ENCODE results near the gene FAM186B. TPM values are rescaled to one million over a fixed set of nuclear protein-coding genes. Genes with fewer than 3 reads are reported as not detected.

The FAM186B gene
- total and polyA plus RNA-seq, 2 experiments from 2014 or later: 0.21 to 0.38 TPM

DNA sequence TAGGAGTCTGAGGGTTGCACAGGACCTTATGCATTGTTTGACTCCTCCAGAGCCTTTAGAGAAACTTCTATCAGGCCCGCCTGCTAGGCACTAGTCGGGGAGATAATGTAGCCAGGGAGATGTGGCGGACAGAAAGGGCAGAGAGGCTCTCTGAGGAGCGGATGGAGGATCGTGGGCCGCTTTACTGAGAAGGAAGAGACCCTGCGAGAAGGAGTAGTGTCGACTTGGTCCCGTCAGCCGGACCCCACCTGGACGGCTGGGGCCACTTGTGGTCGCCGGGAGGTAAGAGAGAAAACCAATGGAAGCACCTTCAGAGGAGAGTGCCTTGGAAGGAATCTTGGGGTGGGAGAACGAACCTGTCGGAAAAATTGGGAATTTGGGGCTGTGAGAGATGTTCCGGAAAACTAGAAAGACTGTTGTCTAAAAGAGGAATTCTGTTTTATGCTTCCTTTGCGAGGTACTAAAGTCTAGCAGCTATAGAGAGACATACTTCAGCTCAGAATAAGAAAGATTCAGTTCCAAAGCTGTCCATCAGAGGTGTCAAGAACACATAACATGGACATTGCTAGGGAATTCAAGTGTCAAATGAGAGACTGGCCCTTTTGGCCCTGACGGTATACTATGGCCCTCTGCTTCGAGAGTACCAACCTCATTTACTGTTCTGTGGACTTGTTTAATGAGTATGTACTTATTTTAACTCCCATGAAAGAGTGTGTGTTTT lies 36.8 kb downstream of the FAM186B start:
- Histone ChIP-seq H4K20me1 (replicated peaks; ENCODE audit: insufficient read depth) (no peaks in the 10 kb centered on the region), H3K27ac (ENCODE audit: low read depth) (peak overlapping the region; percentile 83), H3K4me1 (ENCODE audit: insufficient read depth) (peaks cover 6% of the 10 kb centered on the region), H3K27me3 (ENCODE audit: insufficient read depth) (no peaks in the 10 kb centered on the region), H3K4me3 (peak overlapping the region; percentile 94), H2AFZ (peak overlapping the region; percentile 99), H3F3A (replicated peaks; ENCODE audit: low read depth) (peaks cover 4% of the 10 kb centered on the region; the same call in 1 of the 2 replicates), H3K36me3 (ENCODE audit: insufficient read depth) (peaks cover 3% of the 10 kb centered on the region), H3K79me2 (replicated peaks; ENCODE audit: insufficient read depth) (peaks cover 40% of the 10 kb centered on the region), H3K4me2 (peak overlapping the region; percentile 99), H3K9me2 (ENCODE audit: insufficient read depth) (no peaks in the 10 kb centered on the region)
- Mint-ChIP-seq H3K9me3 (no peaks in the 10 kb centered on the region; the same call in 1 of the 3 replicates), H3K36me3 (ENCODE audit: low read depth) (peaks cover 38% of the 10 kb centered on the region), H3K4me1 (0 out of 3 replicates have a peak, but pooled peaks cover 3% of the 10 kb centered on the region), H3K27ac (peak overlapping the region; percentile 98), H3K4me3 (peak overlapping the region; percentile 99), H3K27me3 (ENCODE audit: insufficient read depth, low read depth, poor library complexity) (peaks cover 14% of the 10 kb centered on the region)
- DNase-seq (ENCODE audit: low spot score) (no peak), ATAC-seq (peak; percentile 38)
- TF ChIP-seq ZNF331 (CRISPR knock-in tag; IDR thresholded peaks at IDR 0.05; ENCODE audit: low read depth) (no peak), CTCF (conservative IDR thresholded peaks at IDR 0.05; ENCODE audit: low read depth in 2 of 2) (no peak), JUNB (IDR thresholded peaks at IDR 0.05; ENCODE audit: unreplicated experiment) (no peak), EZH2phosphoT487 (IDR thresholded peaks at IDR 0.05; ENCODE audit: unreplicated experiment) (no peak)

DNA sequence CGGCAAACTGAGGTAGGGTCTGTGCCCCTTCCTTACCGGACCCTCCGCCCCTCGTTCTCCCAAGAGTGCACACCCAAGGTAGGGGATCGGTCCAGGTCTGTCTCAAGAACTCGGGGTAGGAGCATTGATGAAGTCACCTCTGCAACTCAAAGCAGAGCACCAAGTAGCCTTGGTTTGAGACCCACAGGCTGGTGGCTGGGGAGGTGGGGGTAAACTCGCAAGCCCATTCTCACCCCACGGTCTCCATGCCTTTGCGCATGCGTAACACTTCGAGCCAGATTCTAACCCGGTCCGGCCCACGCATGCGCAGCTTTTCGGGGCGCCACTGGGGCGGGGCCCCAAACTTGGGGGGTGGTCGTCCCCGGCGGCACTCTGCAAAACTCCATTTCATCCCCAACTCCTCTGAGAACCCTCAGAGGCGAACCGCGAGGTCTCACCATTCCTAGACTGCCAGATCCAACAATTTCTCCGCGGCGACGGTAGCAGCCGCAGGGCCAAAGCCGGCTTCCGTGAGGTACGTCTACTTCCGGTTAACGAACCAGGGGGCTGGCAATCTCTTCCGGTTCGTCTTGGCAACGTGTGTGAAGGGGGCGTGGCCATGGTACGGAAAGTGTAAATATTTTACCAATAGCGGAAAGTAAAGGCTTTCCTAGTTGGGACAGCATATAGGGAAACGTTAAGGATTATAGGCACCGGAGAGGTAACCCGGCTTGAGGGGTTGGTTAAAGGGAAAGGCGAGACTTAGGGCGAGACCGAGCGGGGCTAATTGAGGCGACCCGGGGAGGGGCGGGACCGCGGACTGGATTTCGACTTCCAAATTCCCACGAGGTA lies 37.6 kb downstream of the FAM186B start, which contains the start of gene MCRS1:
Gene MCRS1 (minus strand): TSS at position 532 of the 831 bp plus-strand sequence. CDS start 1,411 bp downstream, outside the sequence.
- Histone ChIP-seq H3K27ac (ENCODE audit: low read depth) (peak within 1 kb of the TSS; percentile 83), H3K79me2 (replicated peaks; ENCODE audit: insufficient read depth) (peaks cover 37% of the 10 kb centered on the region)

More for the DNA sequence above, 37.6 kb downstream of the FAM186B start, which contains the start of gene MCRS1:
- H3K27ac Mint-ChIP-seq: peak within 1 kb of the TSS; percentile 98
- H3K36me3 ChIP-seq (ENCODE audit: insufficient read depth): peaks cover 6% of the 10 kb centered on the region; the same call in 1 of the 2 replicates
- H3F3A ChIP-seq (replicated peaks; ENCODE audit: low read depth): peaks cover 4% of the 10 kb centered on the region; the same call in 1 of the 2 replicates
- H3K4me1 ChIP-seq (ENCODE audit: insufficient read depth): peaks cover 6% of the 10 kb centered on the region
- peak; percentile 98 for DNase-seq (ENCODE audit: low spot score)
- peak within 1 kb of the TSS; percentile 99 for H3K4me2 ChIP-seq
- peak within 1 kb of the TSS; percentile 99 for H2AFZ ChIP-seq
- H3K4me3 ChIP-seq: peak within 1 kb of the TSS; percentile 94
- ATAC-seq: peak; percentile 90
- H3K36me3 Mint-ChIP-seq (ENCODE audit: low read depth): peaks cover 42% of the 10 kb centered on the region
- H3K4me3 Mint-ChIP-seq: peak within 1 kb of the TSS; percentile 99
- no peaks in the 10 kb centered on the region for H3K27me3 ChIP-seq (ENCODE audit: insufficient read depth)
- H3K27me3 Mint-ChIP-seq (ENCODE audit: insufficient read depth, low read depth, poor library complexity): peaks cover 14% of the 10 kb centered on the region
- H3K9me3 Mint-ChIP-seq: no peaks in the 10 kb centered on the region; the same call in 1 of the 3 replicates
- TF ChIP-seq EZH2phosphoT487 (IDR thresholded peaks at IDR 0.05; ENCODE audit: unreplicated experiment) (no peak), ZNF331 (CRISPR knock-in tag; IDR thresholded peaks at IDR 0.05; ENCODE audit: low read depth) (no peak), CREB1 (CRISPR knock-in tag; IDR thresholded peaks at IDR 0.05; ENCODE audit: low read depth) (peak; percentile 82), POLR2AphosphoS5 (IDR thresholded peaks at IDR 0.05; ENCODE audit: low read depth) (peak; percentile 79; the same call in 1 of the 2 replicates), ETS1 (IDR thresholded peaks at IDR 0.05) (peak; percentile 77)
- 0 out of 3 replicates have a peak, but pooled peaks cover 3% of the 10 kb centered on the region for H3K4me1 Mint-ChIP-seq
- H4K20me1 ChIP-seq (replicated peaks; ENCODE audit: insufficient read depth): no peaks in the 10 kb centered on the region
- no peaks in the 10 kb centered on the region for H3K9me2 ChIP-seq (ENCODE audit: insufficient read depth)

All from GM23338 (cell line).